HUES48 (cell line): ENCODE measurements around the gene STAC.

ENCODE experiments used
- H3K27ac ChIP-seq: one replicate; pipeline ENCODE4 v1.7.0; 2013; ENCODE audit warnings: low read depth, low read length, inconsistent platforms
- H3K27me3 ChIP-seq: 2 replicates; pipeline ENCODE4 v1.6.1; 2013; ENCODE audit warnings: mild to moderate bottlenecking, low read length; ENCODE audit not compliant: control insufficient read depth, insufficient read depth
- H3K36me3 ChIP-seq: 2 replicates; pipeline ENCODE4 v1.6.1; 2013; ENCODE audit warnings: low read length; ENCODE audit not compliant: control insufficient read depth, insufficient read depth
- H3K4me1 ChIP-seq: 2 replicates; pipeline ENCODE4 v1.6.1; 2013; ENCODE audit warnings: mild to moderate bottlenecking, low read length; ENCODE audit not compliant: control insufficient read depth, insufficient read depth
- H3K4me3 ChIP-seq: 2 replicates; pipeline ENCODE4 v1.5.1; 2013; ENCODE audit warnings: mild to moderate bottlenecking, low read depth, low read length
- H3K9ac ChIP-seq: 2 replicates; pipeline ENCODE4 v1.6.1; 2013; ENCODE audit warnings: mild to moderate bottlenecking, low read depth, low read length, moderate library complexity
- H3K9me3 ChIP-seq: 2 replicates; pipeline ENCODE4 v1.6.1; 2013; ENCODE audit warnings: low read length; ENCODE audit not compliant: control insufficient read depth, insufficient read depth

STAC gene

DNA sequence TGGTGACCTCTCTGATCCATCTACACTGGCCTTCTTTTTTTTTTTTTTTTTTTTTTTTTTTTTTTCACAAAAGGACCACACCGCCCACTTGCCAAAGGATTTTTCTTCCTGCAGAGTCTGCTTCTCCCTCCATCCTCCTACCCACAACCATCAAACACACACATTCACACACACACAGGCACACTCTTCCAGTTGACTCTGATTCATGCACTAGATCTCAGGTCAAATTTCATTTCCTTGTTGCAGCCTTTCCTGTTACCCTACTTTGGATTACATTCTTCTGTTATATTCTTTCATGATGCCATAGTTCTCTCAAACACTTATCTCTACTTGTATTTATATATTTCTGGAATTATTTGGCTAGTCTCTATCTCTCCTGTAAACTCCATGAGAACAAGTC lies 133.9 kb downstream of the STAC start:
- no peaks in the 10 kb centered on the region for H3K9me3 ChIP-seq
- H3K27ac ChIP-seq, result no peak overlapping the region
- H3K36me3 ChIP-seq, result no peaks in the 10 kb centered on the region
- no peaks in the 10 kb centered on the region for H3K27me3 ChIP-seq
- H3K4me3 ChIP-seq, result no peak overlapping the region
- H3K4me1 ChIP-seq, result no peaks in the 10 kb centered on the region
- no peak overlapping the region for H3K9ac ChIP-seq

DNA sequence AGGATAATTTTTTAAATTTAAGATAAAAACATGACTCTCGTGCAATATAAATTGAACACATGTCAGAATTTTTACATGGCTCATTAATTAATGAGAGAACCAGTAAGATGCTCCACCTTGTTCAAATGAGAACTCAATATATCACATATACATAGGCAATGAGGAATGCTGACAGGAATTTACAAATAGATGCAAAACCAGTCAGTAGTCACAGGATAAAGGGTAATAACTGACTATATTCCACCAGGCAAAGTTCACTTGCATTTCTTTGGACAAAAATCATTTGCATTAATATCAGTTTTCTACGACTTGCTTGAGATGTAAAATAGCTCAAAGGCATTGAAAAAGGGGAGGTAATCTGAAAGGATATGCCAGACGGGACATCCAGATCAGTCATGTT lies 139.4 kb downstream of the STAC start:
- Histone ChIP-seq H3K9ac (no peak overlapping the region), H3K27ac (no peak overlapping the region), H3K9me3 (no peaks in the 10 kb centered on the region), H3K27me3 (no peaks in the 10 kb centered on the region), H3K36me3 (no peaks in the 10 kb centered on the region), H3K4me1 (no peaks in the 10 kb centered on the region), H3K4me3 (no peak overlapping the region)

DNA sequence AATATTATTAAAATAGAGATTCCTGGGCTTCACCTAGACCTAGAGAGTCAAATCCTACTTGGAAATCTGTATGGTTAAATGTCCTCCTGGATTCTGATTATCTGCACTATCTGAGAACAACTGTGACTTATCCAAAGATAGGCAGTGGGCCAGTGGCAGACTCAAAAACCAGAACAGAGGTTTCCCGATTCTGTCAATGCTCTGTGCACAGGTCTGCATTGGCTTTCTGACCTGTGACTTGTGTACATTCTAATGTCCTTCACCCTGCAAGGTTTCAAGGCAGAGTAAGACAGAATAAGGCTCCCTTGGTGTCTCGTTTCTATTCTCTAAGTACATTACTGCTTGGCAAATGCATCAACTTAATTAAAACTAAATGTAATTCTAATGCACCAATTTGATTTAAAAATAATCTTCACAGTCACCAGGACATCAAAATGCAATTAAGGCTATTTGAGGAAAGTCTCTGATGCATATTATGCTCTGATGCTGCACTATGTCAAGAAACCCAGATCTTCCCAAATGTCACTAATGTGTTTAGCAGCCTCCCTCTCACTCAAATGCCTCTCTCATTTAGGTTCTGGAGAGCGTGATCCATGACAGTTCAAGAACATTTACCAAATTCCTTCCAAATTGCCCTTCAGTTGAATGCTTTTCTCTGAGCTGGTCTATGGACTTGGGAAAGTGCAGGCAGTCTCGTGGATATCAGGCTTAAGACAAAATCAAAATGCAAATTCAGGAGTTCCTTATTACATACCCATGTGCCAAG lies 140.1 kb downstream of the STAC start:
- Histone ChIP-seq H3K4me1 (peaks cover 5% of the 10 kb centered on the region; the same call in 1 of the 2 replicates), H3K9ac (no peak overlapping the region), H3K27ac (no peak overlapping the region), H3K27me3 (no peaks in the 10 kb centered on the region), H3K9me3 (no peaks in the 10 kb centered on the region), H3K4me3 (no peak overlapping the region), H3K36me3 (no peaks in the 10 kb centered on the region)

DNA sequence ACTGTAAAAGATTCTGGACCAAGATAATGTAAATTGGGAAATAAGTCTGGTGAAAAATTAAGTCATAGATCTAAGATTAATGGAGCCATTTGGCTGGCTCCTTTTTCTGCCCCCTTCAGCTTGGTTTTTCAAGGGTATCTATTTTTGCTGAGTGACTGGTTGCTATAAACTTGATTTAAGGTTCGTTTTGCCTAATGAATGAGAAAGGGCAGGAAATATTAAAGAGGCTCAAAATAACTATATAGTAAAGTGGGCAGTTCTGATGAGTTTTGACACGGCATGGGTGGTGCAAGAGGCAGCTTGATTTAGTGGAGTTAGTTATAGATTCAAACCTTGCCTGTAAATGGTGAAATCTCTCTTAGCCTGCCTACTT lies 140.7 kb downstream of the STAC start:
- peaks cover 8% of the 10 kb centered on the region for H3K4me1 ChIP-seq
- no peak overlapping the region for H3K4me3 ChIP-seq
- H3K9me3 ChIP-seq, result no peaks in the 10 kb centered on the region
- H3K9ac ChIP-seq, result no peak overlapping the region
- H3K36me3 ChIP-seq, result no peaks in the 10 kb centered on the region
- H3K27me3 ChIP-seq, result no peaks in the 10 kb centered on the region
- H3K27ac ChIP-seq, result no peak overlapping the region

DNA sequence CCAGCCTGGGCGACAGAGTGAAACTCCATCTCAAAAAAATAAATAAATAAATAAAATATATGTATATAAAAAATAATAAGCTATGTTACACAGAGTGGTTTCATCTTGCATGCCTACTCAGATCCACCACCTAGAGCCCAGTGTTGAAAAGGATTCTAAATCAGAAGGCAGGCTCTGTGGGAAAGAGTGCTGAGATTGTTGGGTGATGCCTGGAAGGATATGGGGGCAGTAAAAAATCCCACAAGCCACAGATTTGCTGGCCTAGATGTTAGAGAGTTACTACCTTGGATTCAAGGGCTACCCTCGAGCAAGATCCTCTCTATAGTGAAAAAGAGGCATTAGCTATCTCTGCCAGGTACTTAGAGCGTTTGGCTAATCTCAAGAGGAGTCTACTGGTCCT lies 144.3 kb downstream of the STAC start:
- Histone ChIP-seq H3K9me3 (no peaks in the 10 kb centered on the region), H3K36me3 (no peaks in the 10 kb centered on the region), H3K27ac (no peak overlapping the region), H3K4me1 (peaks cover 8% of the 10 kb centered on the region), H3K4me3 (no peak overlapping the region), H3K27me3 (no peaks in the 10 kb centered on the region), H3K9ac (no peak overlapping the region)

DNA sequence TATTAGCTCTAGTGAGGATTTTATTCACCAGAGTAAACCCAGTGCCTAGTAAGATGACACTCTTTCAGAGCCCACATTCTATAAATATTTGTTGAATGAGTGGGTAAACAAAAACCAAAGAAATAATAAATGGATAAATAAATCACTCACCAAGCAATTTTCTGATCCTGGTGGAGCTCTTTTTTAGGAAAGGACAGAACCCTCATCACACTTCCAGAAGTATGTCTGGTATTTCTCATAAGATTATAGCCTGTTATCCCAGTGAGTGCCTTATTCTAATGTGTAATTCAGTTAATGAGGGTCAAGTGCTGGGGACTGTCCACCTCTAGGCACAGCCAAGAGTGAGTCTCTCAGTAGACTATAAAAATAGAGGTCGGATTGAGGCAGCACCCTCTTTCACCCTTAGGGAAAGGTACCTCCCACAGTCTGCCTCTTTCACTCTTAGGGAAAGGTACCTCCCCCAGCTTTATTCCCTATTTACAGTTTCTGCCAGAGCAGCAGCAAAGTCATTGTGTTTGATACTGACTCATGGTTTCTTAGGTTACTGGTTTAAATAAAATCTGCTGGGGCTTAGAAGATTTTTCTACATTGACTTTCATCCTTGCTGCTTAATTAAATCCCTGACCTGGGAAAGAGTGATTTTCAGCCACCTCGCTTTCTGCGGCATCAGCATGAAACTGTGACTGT lies 145.0 kb downstream of the STAC start:
- Histone ChIP-seq H3K4me3 (no peak overlapping the region), H3K36me3 (no peaks in the 10 kb centered on the region), H3K9ac (no peak overlapping the region), H3K9me3 (no peaks in the 10 kb centered on the region), H3K27me3 (no peaks in the 10 kb centered on the region), H3K27ac (no peak overlapping the region), H3K4me1 (peaks cover 8% of the 10 kb centered on the region)

DNA sequence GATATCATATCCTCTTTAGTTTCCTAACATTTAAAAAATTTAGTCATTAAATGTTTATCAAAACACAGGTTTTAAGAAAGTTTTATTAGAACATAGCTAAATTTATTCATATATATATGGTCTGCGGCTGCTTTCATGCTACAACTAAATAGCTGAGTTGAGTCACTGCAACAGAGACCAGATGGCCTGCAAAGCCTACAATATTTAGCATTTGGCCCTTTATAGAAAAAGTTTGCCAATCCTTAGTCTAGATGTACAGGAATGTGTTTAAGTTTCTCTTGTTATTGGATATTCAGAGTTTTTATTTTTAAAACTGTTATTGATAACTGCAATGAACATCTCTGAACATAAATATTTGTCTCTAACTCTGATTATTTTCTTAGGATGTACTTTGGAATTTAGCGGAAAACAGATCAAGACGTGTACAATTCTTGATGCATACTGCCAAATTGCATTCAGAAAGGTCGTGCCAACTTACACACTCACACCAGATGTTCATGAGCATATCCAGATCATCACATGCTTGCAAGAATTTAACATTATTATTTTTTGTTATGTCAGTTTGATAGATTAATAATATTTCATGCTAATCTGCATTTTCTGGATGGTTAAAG lies 157.9 kb downstream of the STAC start:
- Histone ChIP-seq H3K4me3 (no peak overlapping the region), H3K9me3 (no peaks in the 10 kb centered on the region), H3K4me1 (no peaks in the 10 kb centered on the region), H3K36me3 (no peaks in the 10 kb centered on the region), H3K9ac (no peak overlapping the region), H3K27ac (no peak overlapping the region), H3K27me3 (no peaks in the 10 kb centered on the region)

DNA sequence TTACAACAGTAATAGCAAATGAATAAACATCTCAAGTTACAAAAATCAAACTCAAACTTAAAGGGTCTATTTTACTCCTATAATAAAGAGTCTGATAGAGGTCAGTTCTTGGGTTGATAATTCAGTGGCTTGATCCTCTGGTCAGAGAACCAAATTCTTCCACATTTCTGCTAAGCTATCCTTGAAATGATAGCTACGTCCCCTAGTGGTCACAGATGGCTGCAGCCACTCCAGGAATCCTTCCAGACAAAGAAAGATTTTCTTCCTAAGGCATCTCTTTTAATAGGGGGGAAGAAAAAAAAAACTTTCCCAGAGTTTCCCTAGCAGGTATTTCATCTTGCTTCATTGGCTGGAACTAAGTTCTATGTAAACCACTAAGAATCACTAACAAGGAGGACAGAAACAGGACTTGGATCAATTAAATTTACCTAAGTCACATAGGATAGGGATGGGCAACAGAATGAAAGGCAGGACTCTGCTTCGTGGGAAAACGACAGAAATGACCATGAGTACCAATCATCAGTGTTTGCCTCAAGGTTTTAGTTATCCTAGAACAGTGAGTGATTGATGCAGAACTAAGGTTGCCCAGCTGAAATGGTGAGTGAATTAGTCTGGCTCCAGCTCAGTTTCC lies 160.7 kb downstream of the STAC start:
- Histone ChIP-seq H3K27me3 (no peaks in the 10 kb centered on the region), H3K9me3 (no peaks in the 10 kb centered on the region), H3K36me3 (no peaks in the 10 kb centered on the region), H3K4me3 (no peak overlapping the region), H3K27ac (no peak overlapping the region), H3K9ac (no peak overlapping the region), H3K4me1 (no peaks in the 10 kb centered on the region)

DNA sequence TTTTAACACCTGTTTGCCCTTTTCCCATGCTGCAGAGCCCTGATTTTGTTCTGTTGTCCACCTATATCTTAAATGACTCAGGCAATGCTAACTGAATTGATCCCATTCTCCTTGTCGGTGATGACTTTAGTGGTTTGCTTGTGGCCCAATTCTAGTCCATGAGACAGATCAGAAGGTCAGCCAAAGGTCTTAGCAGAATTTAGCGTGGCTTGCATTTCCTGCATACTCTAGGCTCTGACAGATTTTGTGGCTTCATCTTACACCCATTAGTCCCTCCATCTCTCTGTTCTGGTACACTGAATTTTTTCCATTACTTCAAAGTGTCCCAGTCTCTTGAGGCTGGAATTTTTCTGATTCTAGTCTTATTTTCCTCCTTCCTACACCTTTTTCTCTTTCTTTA lies 161.9 kb downstream of the STAC start:
- Histone ChIP-seq H3K36me3 (no peaks in the 10 kb centered on the region), H3K27ac (no peak overlapping the region), H3K27me3 (no peaks in the 10 kb centered on the region), H3K9me3 (no peaks in the 10 kb centered on the region), H3K9ac (no peak overlapping the region), H3K4me1 (no peaks in the 10 kb centered on the region), H3K4me3 (no peak overlapping the region)

DNA sequence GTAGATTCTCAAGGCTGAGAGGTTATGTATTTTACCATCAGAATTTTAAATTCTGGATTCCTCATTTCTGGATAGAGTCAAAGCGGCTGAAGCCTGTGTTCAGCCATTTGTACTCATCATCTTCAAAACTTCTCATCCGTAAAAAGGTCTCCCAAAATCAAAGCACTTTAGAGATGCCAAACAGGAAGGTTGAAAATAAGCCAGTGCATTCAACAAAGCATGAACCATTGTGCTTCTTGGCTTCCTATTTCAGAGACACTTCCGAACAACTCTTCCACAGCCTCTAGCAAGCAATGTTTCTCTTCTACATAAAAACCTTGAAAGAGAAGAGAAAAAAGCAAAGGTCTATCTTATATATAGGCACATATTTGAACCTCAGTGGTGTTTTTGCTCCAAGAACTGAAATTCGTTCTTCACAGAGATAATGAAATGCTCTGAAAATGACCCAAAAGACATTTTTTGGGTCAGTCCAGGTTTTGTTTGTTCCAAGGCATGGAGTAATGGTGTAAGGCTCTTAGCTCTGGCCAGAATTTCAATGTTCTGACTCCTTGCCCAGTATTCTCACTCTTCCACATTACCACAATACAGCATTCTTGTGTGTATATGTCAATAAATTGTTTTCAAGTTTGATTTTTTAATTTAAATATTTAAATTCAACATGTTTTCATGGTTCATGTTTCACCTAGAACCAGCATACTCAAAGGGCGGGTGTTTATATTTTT lies 163.1 kb downstream of the STAC start:
- H3K4me1 ChIP-seq, result no peaks in the 10 kb centered on the region
- no peak overlapping the region for H3K4me3 ChIP-seq
- no peak overlapping the region for H3K27ac ChIP-seq
- no peaks in the 10 kb centered on the region for H3K9me3 ChIP-seq
- H3K36me3 ChIP-seq, result no peaks in the 10 kb centered on the region
- no peak overlapping the region for H3K9ac ChIP-seq
- H3K27me3 ChIP-seq, result no peaks in the 10 kb centered on the region
